K562 (cell line): ENCODE data around the gene GPR107. TPM values are rescaled to one million over a fixed set of nuclear protein-coding genes. Genes with fewer than 3 reads are reported as not detected.

ENCODE experiments used
- ATAC-seq: fragments of 200-7000 bp; cut with Tn5 transposase; 3 replicates; pipeline ENCODE4 v1.9.1; 2020; ENCODE audit warnings: moderate library complexity
- BruUV-seq: library from RNA; stranded (reverse); fragments of 400-500 nt; replicated peaks from 2 replicates; lab custom pipeline; 2021; lab: Mats Ljungman, UMichigan
- CTCF ChIA-PET: fragments of 300-600 bp; formaldehyde crosslinking; extraction: SDS; loops from one replicate; lab custom pipeline; 2021; ENCODE audit warnings: low intra/inter-chr PET ratio; lab: Yijun Ruan, JAX
- POLR2A ChIA-PET: fragments of 300-600, 350-650 bp; sonication (Branson Sonifier 250); formaldehyde crosslinking; extraction: SDS; loops from one replicate; lab custom pipeline; 2021; ENCODE audit warnings: antibody characterized with exemption, inconsistent platforms; lab: Yijun Ruan, JAX
- DNase-seq, 4 experiments: peaks; one replicate each; pipeline versions ENCODE4 v3.0.0 to v3.0.0-alpha.2; 2011 to 2018; ENCODE audit warnings: low spot score in 3 of 4, mixed read lengths in 3 of 4; ENCODE audit errors: extremely low read depth in 1 of 4
- FAIRE-seq: peaks from 2 replicates; lab custom pipeline; 2011; peaks lifted over from hg19 to GRCh38; lab: Jason Lieb, UNC
- H2AFZ ChIP-seq: 2 replicates; pipeline ENCODE4 v1.6.0; 2011; ENCODE audit warnings: low read depth, low read length, control low read depth, inconsistent platforms
- H3K27ac ChIP-seq: fragments of 200-600 bp; 3 replicates; pipeline ENCODE4 v1.8.0; 2011; ENCODE audit warnings: low read depth, mild to moderate bottlenecking, control low read depth, inconsistent platforms, low read length, moderate library complexity, mixed read lengths; ENCODE audit errors: extremely low read depth
- H3K27me3 ChIP-seq, 2 experiments: fragments of 300-600 bp in 1 of 2; 2 replicates in 1 of 2; 3 replicates in 1 of 2; pipeline versions ENCODE4 v1.6.0 to v1.8.0; 2011; ENCODE audit warnings: inconsistent platforms in 2 of 2, low read length in 2 of 2, mild to moderate bottlenecking in 1 of 2, mixed read lengths in 1 of 2, moderate library complexity in 1 of 2; ENCODE audit not compliant: control insufficient read depth in 2 of 2, insufficient read depth in 2 of 2
- H3K36me3 ChIP-seq: fragments of 300-600 bp; 3 replicates; pipeline ENCODE4 v1.8.0; 2011; ENCODE audit warnings: mild to moderate bottlenecking, low read length, inconsistent platforms; ENCODE audit not compliant: control insufficient read depth, insufficient read depth
- H3K4me1 ChIP-seq, 2 experiments: fragments of 200-600 bp in 1 of 2; replicated peaks in 1 of 2; 2 replicates in 1 of 2; 3 replicates in 1 of 2; pipeline versions ENCODE4 v1.5.1 to v1.8.0; 2011; ENCODE audit warnings: inconsistent platforms in 2 of 2, low read length in 2 of 2, mild to moderate bottlenecking in 1 of 2, mixed read lengths in 1 of 2, moderate library complexity in 1 of 2; ENCODE audit not compliant: control insufficient read depth in 2 of 2, insufficient read depth in 2 of 2
- H3K4me2 ChIP-seq: 2 replicates; pipeline ENCODE4 v1.6.1; 2011; ENCODE audit warnings: low read length, control low read depth, inconsistent platforms, mixed read lengths; ENCODE audit not compliant: insufficient read depth
- H3K4me3 ChIP-seq: fragments of 200-600 bp; sonication (generic), shearing (Covaris generic); 2 replicates; pipeline ENCODE4 v1.5.1; 2016; ENCODE audit warnings: control low read depth, inconsistent platforms
- H3K79me2 ChIP-seq: fragments of 200-600 bp; 3 replicates; pipeline ENCODE4 v1.8.0; 2011; ENCODE audit warnings: low read length, inconsistent platforms; ENCODE audit not compliant: control insufficient read depth, insufficient read depth
- H3K9ac ChIP-seq, 2 experiments: 2 replicates each; pipeline versions ENCODE4 v1.6.0 to v1.6.1; 2011; ENCODE audit warnings: low read depth in 2 of 2, low read length in 2 of 2, control low read depth in 1 of 2, inconsistent platforms in 1 of 2, mild to moderate bottlenecking in 1 of 2, mixed read lengths in 1 of 2; ENCODE audit not compliant: insufficient read depth in 1 of 2
- H3K9me1 ChIP-seq: one replicate; pipeline ENCODE4 v1.6.0; 2011; ENCODE audit warnings: inconsistent platforms, mild to moderate bottlenecking, low read length, moderate library complexity; ENCODE audit not compliant: control insufficient read depth, insufficient read depth
- H3K9me3 ChIP-seq: replicated peaks from 2 replicates; pipeline ENCODE4 v1.5.1; 2011; ENCODE audit warnings: low read depth, low read length, inconsistent platforms; ENCODE audit not compliant: control insufficient read depth, insufficient read depth
- H4K20me1 ChIP-seq: replicated peaks from 2 replicates; pipeline ENCODE4 v1.6.1; 2011; ENCODE audit warnings: low read length, inconsistent platforms, mixed read lengths; ENCODE audit not compliant: control insufficient read depth, insufficient read depth
- FOXK1 ChIP-seq: sonication (generic); formaldehyde crosslinking; IDR thresholded peaks from 2 replicates; pipeline ENCODE4 v1.8.0; 2022; ENCODE audit warnings: missing genetic modification reagents, mild to moderate bottlenecking, borderline replicate concordance
- HNRNPUL1 ChIP-seq: fragments of 200-400 bp; formaldehyde crosslinking; IDR thresholded peaks from 2 replicates; pipeline ENCODE4 v1.6.1; 2017; ENCODE audit warnings: low read length
- JUNB ChIP-seq: fragments of 450-650 bp; formaldehyde crosslinking; conservative IDR thresholded peaks from 2 replicates; pipeline ENCODE4 v1.4.0; 2020; ENCODE audit warnings: mild to moderate bottlenecking
- MTA1 ChIP-seq: fragments of 450-650 bp; IDR thresholded peaks from 2 replicates; pipeline ENCODE4 v1.6.1; 2017; ENCODE audit warnings: borderline replicate concordance
- NR1H2 ChIP-seq: sonication (generic); formaldehyde crosslinking; IDR thresholded peaks from 2 replicates; pipeline ENCODE4 v1.4.0; 2020; ENCODE audit warnings: mild to moderate bottlenecking, missing genetic modification reagents
- PHF20 ChIP-seq: fragments of 450-650 bp; IDR thresholded peaks from 2 replicates; pipeline ENCODE4 v1.6.1; 2018; ENCODE audit not compliant: partially characterized antibody
- RCOR1 ChIP-seq, 2 experiments: IDR thresholded peaks; 2 replicates each; pipeline ENCODE4 v1.6.1; 2012; ENCODE audit warnings: low read depth in 2 of 2, low read length in 2 of 2, borderline replicate concordance in 1 of 2, improper control_type of control experiment in 1 of 2
- SIN3A ChIP-seq, 2 experiments: fragments of 150-350 bp in 1 of 2; IDR thresholded peaks; 2 replicates each; pipeline ENCODE4 v1.6.1; 2011 to 2016; ENCODE audit warnings: borderline replicate concordance in 2 of 2, low read depth in 2 of 2, low read length in 2 of 2, mild to moderate bottlenecking in 2 of 2, moderate library complexity in 2 of 2; ENCODE audit not compliant: control insufficient read depth in 1 of 2
- SNAPC5 ChIP-seq: fragments of 250-450 bp; sonication (Bioruptor Pico); IDR thresholded peaks from 2 replicates; pipeline ENCODE4 v1.8.0; 2021; ENCODE audit warnings: moderate library complexity, mild to moderate bottlenecking, inconsistent platforms
- STAT5B ChIP-seq: fragments of 250-450 bp; sonication (Bioruptor Pico); IDR thresholded peaks from 2 replicates; pipeline ENCODE4 v1.8.0; 2021; ENCODE audit warnings: mild to moderate bottlenecking, inconsistent platforms
- TGIF2 ChIP-seq: sonication (generic); formaldehyde crosslinking; IDR thresholded peaks from 2 replicates; pipeline ENCODE4 v1.8.1; 2022; ENCODE audit warnings: mild to moderate bottlenecking, missing genetic modification reagents, moderate library complexity
- ZNF212 ChIP-seq: fragments of 450-650 bp; formaldehyde crosslinking; IDR thresholded peaks from 2 replicates; pipeline ENCODE4 v1.4.0; 2020; ENCODE audit warnings: mild to moderate bottlenecking
- ZNF518B ChIP-seq: fragments of 250-450 bp; sonication (Bioruptor Pico); IDR thresholded peaks from 2 replicates; pipeline ENCODE4 v1.5.0; 2021; ENCODE audit warnings: mild to moderate bottlenecking, moderate library complexity
- WGBS: fragments of 100-300 bp; shearing (Covaris generic); methylation state at CpG from one replicate; pipeline ENCODE4 v1.1.6; 2016; ENCODE audit warnings: low coverage, mixed read lengths; ENCODE audit not compliant: insufficient coverage; ENCODE audit errors: missing lambda C conversion rate; 5-methylcytosine and 5-hydroxymethylcytosine counted together
- in situ Hi-C: fragments of 300-500 bp; cut with MboI; formaldehyde crosslinking; loops from 4 replicates; pipeline ENCODE4 v1.15.0; 2018; ENCODE audit warnings: inconsistent platforms, mixed read lengths
- intact Hi-C: fragments of 100-400 bp; cut with micrococcal nuclease; formaldehyde crosslinking; loops from 2 replicates; pipeline ENCODE4 v1.14.2; 2022
- polyA plus RNA-seq, 8 experiments: library from polyadenylated mRNA; depleted of rRNA in 4 of 8; stranded (reverse) in 5 of 8; unstranded in 3 of 8; fragments of >200 nt; fragmentation: Nextera tagmentation in 2 of 8; fragmentation: Illumina TruSeq in 1 of 8; extraction: Ambion mirVana in 2 of 8; extraction: Trizol in 1 of 8; gene quantifications; 2 replicates each; pipeline versions ENCODE4 v1.2.1 to v1.2.3, GENCODE V29; 2011 to 2014; ENCODE audit warnings: inconsistent platforms in 1 of 8, missing spikeins in 1 of 8
- total RNA-seq, 7 experiments: library from RNA; depleted of rRNA in 6 of 7; stranded (reverse); fragments of >200 nt in 6 of 7; fragmentation: Illumina TruSeq in 2 of 7; extraction: Trizol in 2 of 7; gene quantifications; 2 replicates each; pipeline versions ENCODE4 v1.2.1 to v1.2.3, GENCODE V29; 2011 to 2021; ENCODE audit warnings: low replicate concordance in 1 of 7
- TF ChIP-seq, protein P1 (sequence below): fragments of 450-650 bp; IDR thresholded peaks from 2 replicates; pipeline ENCODE4 v1.6.1; 2018; ENCODE audit warnings: mild to moderate bottlenecking, low read depth; ENCODE audit not compliant: partially characterized antibody

Gene GPR107
- total and polyA plus RNA-seq, 9 of the 15 experiments (the other 6 are each of a cell fraction or from before 2014, with no cell fraction given), result 3.2 to 34.6 (median 14.4) TPM

DNA sequence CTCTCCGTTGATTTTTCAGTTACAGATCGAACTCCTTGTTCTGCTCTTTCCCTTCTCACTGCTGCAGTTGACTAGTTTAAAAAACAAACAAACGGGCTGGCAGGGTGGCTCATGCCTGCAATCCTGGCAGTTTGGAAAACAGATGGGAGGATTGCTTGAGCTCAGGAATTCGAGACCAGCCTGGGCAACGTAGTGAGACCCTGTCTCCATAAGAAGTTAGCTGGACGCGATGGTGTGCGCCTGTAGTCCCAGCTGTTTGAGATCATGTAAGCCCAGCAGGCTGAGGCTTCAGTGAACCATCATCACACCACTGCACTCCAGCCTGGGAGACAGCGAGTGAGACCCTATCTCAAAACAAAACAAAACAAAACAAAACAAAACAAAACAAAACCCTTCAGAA, 67.1 kb downstream of the GPR107 start (continued):
- TF ChIP-seq SIN3A (IDR thresholded peaks at IDR 0.05; ENCODE audit: borderline replicate concordance in 2 of 2, control insufficient read depth in 1 of 2, low read depth in 2 of 2, low read length in 2 of 2) (no peak), ZNF212 (CRISPR knock-in tag) (no peak), JUNB (CRISPR knock-in tag) (no peak)

- no peak overlapping the region for H3K4me2 ChIP-seq
- no peak overlapping the region for H2AFZ ChIP-seq
- intact Hi-C loops, result no loop called here
- H3K9ac ChIP-seq, result no peak overlapping the region
- H3K9me1 ChIP-seq, result no peaks in the 10 kb centered on the region
- no peak overlapping the region for H3K27ac ChIP-seq
- H3K79me2 ChIP-seq, result no peaks in the 10 kb centered on the region
- peaks cover 3 to 5% of the 10 kb centered on the region in 2 experiments; a peak in 4 of 5 replicates for H3K4me1 ChIP-seq
- ChIA-PET CTCF (no interaction called here), POLR2A (interaction anchor here (0.6 to 4.6 kb wide), 4 partner anchors 10 to 187 kb away, joined by 3 to 20 read pairs (median 4); no protein-coding TSS in a partner anchor)
- H3K36me3 ChIP-seq, result peaks cover 36% of the 10 kb centered on the region; the same call in 2 of the 3 replicates
- 85% methylated on average over 7 of the region's 7 CpGs for WGBS
- TF ChIP-seq NR1H2 (CRISPR knock-in tag) (no peak), RCOR1 (IDR thresholded peaks at IDR 0.05; ENCODE audit: borderline replicate concordance in 1 of 2, low read depth in 2 of 2, low read length in 2 of 2) (no peak), STAT5B (CRISPR knock-in tag) (no peak), FOXK1 (CRISPR knock-in tag) (no peak), PHF20 (no peak), ZNF518B (CRISPR knock-in tag) (no peak), MTA1 (no peak), TGIF2 (CRISPR knock-in tag) (no peak), SNAPC5 (CRISPR knock-in tag) (no peak), HNRNPUL1 (no peak)
- TF ChIP-seq, protein P1, sequence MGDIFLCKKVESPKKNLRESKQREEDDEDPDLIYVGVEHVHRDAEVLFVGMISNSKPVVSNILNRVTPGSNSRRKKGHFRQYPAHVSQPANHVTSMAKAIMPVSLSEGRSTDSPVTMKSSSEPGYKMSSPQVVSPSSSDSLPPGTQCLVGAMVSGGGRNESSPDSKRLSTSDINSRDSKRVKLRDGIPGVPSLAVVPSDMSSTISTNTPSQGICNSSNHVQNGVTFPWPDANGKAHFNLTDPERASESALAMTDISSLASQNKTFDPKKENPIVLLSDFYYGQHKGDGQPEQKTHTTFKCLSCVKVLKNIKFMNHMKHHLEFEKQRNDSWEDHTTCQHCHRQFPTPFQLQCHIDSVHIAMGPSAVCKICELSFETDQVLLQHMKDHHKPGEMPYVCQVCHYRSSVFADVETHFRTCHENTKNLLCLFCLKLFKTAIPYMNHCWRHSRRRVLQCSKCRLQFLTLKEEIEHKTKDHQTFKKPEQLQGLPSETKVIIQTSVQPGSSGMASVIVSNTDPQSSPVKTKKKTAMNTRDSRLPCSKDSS, result no peak
- TF ChIP-seq, all 486 proteins: peak for 0
- DNase-seq, result no peak
- H3K27me3 ChIP-seq, result no peaks in the 10 kb centered on the region
- in situ Hi-C loops, result no loop called here
- no peak overlapping the region for H3K4me3 ChIP-seq
- no peak for ATAC-seq
- no peak for FAIRE-seq
- no peaks in the 10 kb centered on the region for H3K9me3 ChIP-seq
- no TSS peak for BruUV-seq
- H4K20me1 ChIP-seq, result no peaks in the 10 kb centered on the region
Observed at GRCh38 chr9:130122456-130122855, 68.8 kb downstream of the GPR107 start.
